Body of pancreas (tissue), 4 donors: Measurements from ENCODE around the gene NLGN1. TPM values are rescaled to one million over a fixed set of nuclear protein-coding genes. Genes with fewer than 3 reads are reported as not detected.

ENCODE experiments used
- ATAC-seq: fragments of 150-250 bp; one replicate; pipeline ENCODE4 v1.9.1; 2016
- DNase-seq, 4 donors: peaks; one replicate each; pipeline ENCODE4 v3.0.0-alpha.2; 2019
- H3K27ac ChIP-seq, 4 donors: fragments of 200-600 bp; sonication (generic); 1 replicate in 3 of 4; 2 replicates in 1 of 4; pipeline versions ENCODE4 v1.5.1 to v1.6.1; 2016 to 2019; ENCODE audit warnings: mild to moderate bottlenecking in 1 of 4, mixed read lengths in 1 of 4, moderate library complexity in 1 of 4
- H3K27me3 ChIP-seq, 2 donors: fragments of 200-600 bp; sonication (generic); one replicate each; pipeline ENCODE4 v1.6.0; 2016; ENCODE audit warnings: mild to moderate bottlenecking in 1 of 2
- H3K36me3 ChIP-seq, 2 donors: fragments of 200-600 bp; sonication (generic); replicated peaks in 1 of 2; 2 replicates each; pipeline ENCODE4 v1.5.1; 2016; ENCODE audit warnings: low read depth in 2 of 2; ENCODE audit not compliant: insufficient read depth in 1 of 2
- H3K4me1 ChIP-seq: fragments of 200-600 bp; sonication (generic); one replicate; pipeline ENCODE4 v1.6.0; 2016
- H3K4me3 ChIP-seq, 2 donors: fragments of 200-600 bp; sonication (generic); 1 replicate in 1 of 2; 2 replicates in 1 of 2; pipeline ENCODE4 v1.5.1; 2016 to 2019
- H3K9me3 ChIP-seq, 3 donors: fragments of 200-600 bp; sonication (generic); 1 replicate in 2 of 3; 2 replicates in 1 of 3; pipeline ENCODE4 v1.5.1; 2016
- CTCF ChIP-seq, 7 experiments: fragments of 450-650 bp in 4 of 7; fragments of 200-600 bp in 3 of 7; sonication (generic) in 3 of 7; IDR thresholded peaks; one replicate each; pipeline ENCODE4 v1.5.1; 2016 to 2019; ENCODE audit warnings: antibody characterized with exemption in 7 of 7
- POLR2A ChIP-seq, 3 donors: fragments of 450-650 bp; IDR thresholded peaks; one replicate each; pipeline ENCODE4 v1.6.1; 2016; ENCODE audit warnings: antibody characterized with exemption in 3 of 3, mild to moderate bottlenecking in 2 of 3
- WGBS, 2 donors: methylation state at CpG; one replicate each; pipeline ENCODE4 v1.1.5; 2017; 5-methylcytosine and 5-hydroxymethylcytosine counted together
- intact Hi-C: fragments of 100-400 bp; cut with DNase I; formaldehyde crosslinking; loops from one replicate; pipeline ENCODE4 v1.15.1; 2023
- total RNA-seq, 2 donors: library from RNA; depleted of rRNA; stranded (reverse); fragments of >200 nt; gene quantifications; one replicate each; pipeline ENCODE4 v1.1.0, GENCODE V29; 2016

Gene NLGN1
- total RNA-seq, 2 donors from 2014 or later, result 0.52 to 1.3 TPM

GRCh38 chr3:173897631-173898030 lies 500.1 kb downstream of the NLGN1 start:
- H3K27me3 ChIP-seq, result no peaks in the 10 kb centered on the region
- ATAC-seq (no peak), DNase-seq (no peak)
- no peak overlapping the region for H3K27ac ChIP-seq
- no peaks in the 10 kb centered on the region for H3K4me1 ChIP-seq
- H3K9me3 ChIP-seq, result no peaks in the 10 kb centered on the region
- H3K36me3 ChIP-seq, result no peaks in the 10 kb centered on the region
- intact Hi-C loops, result no loop called here
- H3K4me3 ChIP-seq, result no peak overlapping the region
- no peak for TF ChIP-seq CTCF (IDR thresholded peaks at IDR 0.05)
- no peak for TF ChIP-seq POLR2A (IDR thresholded peaks at IDR 0.05)

GRCh38 chr3:173901649-173902048 lies 504.1 kb downstream of the NLGN1 start:
- Histone ChIP-seq H3K36me3 (no peaks in the 10 kb centered on the region), H3K4me3 (no peak overlapping the region), H3K27ac (no peak overlapping the region), H3K4me1 (no peaks in the 10 kb centered on the region), H3K27me3 (no peaks in the 10 kb centered on the region), H3K9me3 (no peaks in the 10 kb centered on the region)
- intact Hi-C loops, result no loop called here
- WGBS, 2 donors, result 48 to 52% methylated on average over 2 of the region's 2 CpGs
- DNase-seq (no peak), ATAC-seq (no peak)
- TF ChIP-seq CTCF (IDR thresholded peaks at IDR 0.05) (no peak), POLR2A (IDR thresholded peaks at IDR 0.05) (no peak)

- intact Hi-C loops, result no loop called here
- Histone ChIP-seq H3K36me3 (no peaks in the 10 kb centered on the region), H3K4me1 (no peaks in the 10 kb centered on the region), H3K4me3 (no peak overlapping the region), H3K27ac (no peak overlapping the region), H3K27me3 (no peaks in the 10 kb centered on the region), H3K9me3 (no peaks in the 10 kb centered on the region)
- DNase-seq (no peak), ATAC-seq (no peak)
- 80 to 91% methylated on average over 1 of the region's 1 CpG for WGBS, 2 donors
- no peak for TF ChIP-seq POLR2A (IDR thresholded peaks at IDR 0.05)
- TF ChIP-seq CTCF (IDR thresholded peaks at IDR 0.05), result no peak
Measured at GRCh38 chr3:173902401-173902800, 504.9 kb downstream of the NLGN1 start.

- DNase-seq (no peak), ATAC-seq (no peak)
- Histone ChIP-seq H3K9me3 (no peaks in the 10 kb centered on the region), H3K4me1 (no peaks in the 10 kb centered on the region), H3K27me3 (no peaks in the 10 kb centered on the region), H3K4me3 (no peak overlapping the region), H3K36me3 (no peaks in the 10 kb centered on the region), H3K27ac (no peak overlapping the region)
- intact Hi-C loops, result no loop called here
- TF ChIP-seq POLR2A (IDR thresholded peaks at IDR 0.05), result no peak
- no peak for TF ChIP-seq CTCF (IDR thresholded peaks at IDR 0.05)
- 72 to 73% methylated on average over 2 of the region's 2 CpGs for whole genome bisulfite sequencing, 2 donors
Measured at GRCh38 chr3:173902871-173903270, 505.3 kb downstream of the NLGN1 start.

- DNase-seq (no peak), ATAC-seq (no peak)
- H3K36me3 ChIP-seq, result no peaks in the 10 kb centered on the region
- no peaks in the 10 kb centered on the region for H3K9me3 ChIP-seq
- no peak overlapping the region for H3K4me3 ChIP-seq
- 50 to 69% methylated on average over 1 of the region's 1 CpG for WGBS, 2 donors
- intact Hi-C loops, result no loop called here
- TF ChIP-seq CTCF (IDR thresholded peaks at IDR 0.05), result no peak
- TF ChIP-seq POLR2A (IDR thresholded peaks at IDR 0.05), result no peak
- no peak overlapping the region for H3K27ac ChIP-seq
- no peaks in the 10 kb centered on the region for H3K27me3 ChIP-seq
- no peaks in the 10 kb centered on the region for H3K4me1 ChIP-seq
Measured at GRCh38 chr3:173905381-173905780, 507.8 kb downstream of the NLGN1 start.
